Measurements from ENCODE around the gene CACNB4. TPM values are rescaled to one million over a fixed set of nuclear protein-coding genes. Genes with fewer than 3 reads are reported as not detected.

CACNB4 gene
- total and polyA plus RNA-seq, 10 of the 15 experiments (the other 5 are each of a cell fraction or from before 2014, with no cell fraction given) = 2.0 to 21.6 (median 9.3) TPM

DNA sequence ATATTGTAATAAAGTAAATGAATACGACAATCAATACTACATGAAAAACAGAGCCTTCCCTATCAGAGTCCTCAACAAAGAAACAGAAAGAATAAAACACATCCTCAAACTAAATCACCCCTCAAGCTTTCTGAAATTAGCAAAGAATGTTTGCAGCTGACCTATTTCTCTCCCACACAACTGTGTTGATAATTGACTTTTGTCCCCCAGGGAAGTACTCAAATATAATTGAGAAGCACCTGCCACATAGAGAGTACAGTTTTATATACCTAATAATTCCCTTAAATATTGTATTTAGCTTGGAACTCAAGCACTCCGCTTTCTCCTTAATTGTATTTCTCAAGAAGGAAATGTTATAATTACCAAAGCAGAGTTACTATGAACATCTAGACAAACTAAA, 12.6 kb downstream of the CACNB4 start:
- DNase-seq (ENCODE audit: low read depth, low spot score) (no peak), FAIRE-seq (no peak), ATAC-seq (no peak)
- Histone ChIP-seq H2AFZ (ENCODE audit: control insufficient read depth, low read depth, low read length) (no peak overlapping the region), H3K27ac (ENCODE audit: control insufficient read depth, insufficient read depth) (no peak overlapping the region), H3K4me1 (ENCODE audit: control insufficient read depth, insufficient read depth, low read length) (no peaks in the 10 kb centered on the region), H3K4me2 (ENCODE audit: control insufficient read depth, insufficient read depth) (no peak overlapping the region), H3K9ac (ENCODE audit: control insufficient read depth, insufficient read depth, low read length) (no peak overlapping the region), H3K36me3 (ENCODE audit: control insufficient read depth in 2 of 2, insufficient read depth in 2 of 2, low read length in 1 of 2) (no peaks in the 10 kb centered on the region), H3K9me3 (replicated peaks; ENCODE audit: control insufficient read depth, insufficient read depth, low read length) (no peaks in the 10 kb centered on the region), H4K20me1 (ENCODE audit: control insufficient read depth, insufficient read depth) (no peaks in the 10 kb centered on the region), H3K27me3 (replicated peaks in 1 of 2; ENCODE audit: control insufficient read depth in 2 of 2, insufficient read depth in 2 of 2, low read length in 1 of 2) (no peaks in the 10 kb centered on the region; a peak in 1 of 4 replicates), H3K4me3 (no peak overlapping the region), H3K79me2 (ENCODE audit: control insufficient read depth, insufficient read depth, low read length) (no peaks in the 10 kb centered on the region)
- CTCF ChIA-PET = no interaction called here
- SMC1A ChIA-PET (ENCODE audit: uncharacterized antibody, unreplicated experiment) = interaction anchor here (1.5 kb wide), 1 partner anchor 16 kb away, joined by 3 read pairs; no protein-coding TSS in a partner anchor
- POLR2A ChIA-PET = no interaction called here
- TF ChIP-seq NR2C1 (IDR thresholded peaks at IDR 0.05) (no peak), ZSCAN29 (IDR thresholded peaks at IDR 0.05) (no peak), CBX5 (IDR thresholded peaks at IDR 0.05; ENCODE audit: low read depth) (no peak), DPF2 (IDR thresholded peaks at IDR 0.05) (no peak), IRF4 (IDR thresholded peaks at IDR 0.05; ENCODE audit: low read depth, low read length) (no peak), MEF2A (IDR thresholded peaks at IDR 0.05; ENCODE audit: insufficient read depth, low read depth, low read length) (no peak), POLR2AphosphoS2 (IDR thresholded peaks at IDR 0.05; ENCODE audit: low read depth, low read length) (no peak), ZNF384 (IDR thresholded peaks at IDR 0.05; ENCODE audit: borderline replicate concordance, low read depth, low read length) (no peak), FOXK2 (IDR thresholded peaks at IDR 0.05) (no peak)
- TF ChIP-seq, protein P1, sequence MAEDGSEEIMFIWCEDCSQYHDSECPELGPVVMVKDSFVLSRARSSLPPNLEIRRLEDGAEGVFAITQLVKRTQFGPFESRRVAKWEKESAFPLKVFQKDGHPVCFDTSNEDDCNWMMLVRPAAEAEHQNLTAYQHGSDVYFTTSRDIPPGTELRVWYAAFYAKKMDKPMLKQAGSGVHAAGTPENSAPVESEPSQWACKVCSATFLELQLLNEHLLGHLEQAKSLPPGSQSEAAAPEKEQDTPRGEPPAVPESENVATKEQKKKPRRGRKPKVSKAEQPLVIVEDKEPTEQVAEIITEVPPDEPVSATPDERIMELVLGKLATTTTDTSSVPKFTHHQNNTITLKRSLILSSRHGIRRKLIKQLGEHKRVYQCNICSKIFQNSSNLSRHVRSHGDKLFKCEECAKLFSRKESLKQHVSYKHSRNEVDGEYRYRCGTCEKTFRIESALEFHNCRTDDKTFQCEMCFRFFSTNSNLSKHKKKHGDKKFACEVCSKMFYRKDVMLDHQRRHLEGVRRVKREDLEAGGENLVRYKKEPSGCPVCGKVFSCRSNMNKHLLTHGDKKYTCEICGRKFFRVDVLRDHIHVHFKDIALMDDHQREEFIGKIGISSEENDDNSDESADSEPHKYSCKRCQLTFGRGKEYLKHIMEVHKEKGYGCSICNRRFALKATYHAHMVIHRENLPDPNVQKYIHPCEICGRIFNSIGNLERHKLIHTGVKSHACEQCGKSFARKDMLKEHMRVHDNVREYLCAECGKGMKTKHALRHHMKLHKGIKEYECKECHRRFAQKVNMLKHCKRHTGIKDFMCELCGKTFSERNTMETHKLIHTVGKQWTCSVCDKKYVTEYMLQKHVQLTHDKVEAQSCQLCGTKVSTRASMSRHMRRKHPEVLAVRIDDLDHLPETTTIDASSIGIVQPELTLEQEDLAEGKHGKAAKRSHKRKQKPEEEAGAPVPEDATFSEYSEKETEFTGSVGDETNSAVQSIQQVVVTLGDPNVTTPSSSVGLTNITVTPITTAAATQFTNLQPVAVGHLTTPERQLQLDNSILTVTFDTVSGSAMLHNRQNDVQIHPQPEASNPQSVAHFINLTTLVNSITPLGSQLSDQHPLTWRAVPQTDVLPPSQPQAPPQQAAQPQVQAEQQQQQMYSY (CRISPR knock-in tag; IDR thresholded peaks at IDR 0.05) = no peak
- RAD21 ChIA-PET (ENCODE audit: unreplicated experiment) = no interaction called here
- in situ Hi-C loops (cut with MboI) = no loop called here
- no TSS peak for BruUV-seq (replicated peaks)
- intact Hi-C loops (cut with micrococcal nuclease; ENCODE audit: unreplicated experiment) = no loop called here
- WGBS (ENCODE audit: insufficient coverage, insufficient replicate concordance, low lambda C conversion rate, missing lambda C conversion rate) = 95% methylated on average over 2 of the region's 2 CpGs
